22Rv1 (cell line): ENCODE data around the gene CBS.
"Not testable (repeated sequence)": the region's sequence is repeated elsewhere in the genome, so short reads cannot be mapped to it uniquely, and the experiment has no call there.

Experiments used
- ZFX ChIP-seq: fragments of 450-650 bp; IDR thresholded peaks from 2 replicates; pipeline ENCODE4 v1.6.1; 2017; ENCODE audit warnings: antibody characterized with exemption, borderline replicate concordance
- TF ChIP-seq, protein P1 (sequence below): fragments of 450-650 bp; IDR thresholded peaks from 2 replicates; pipeline ENCODE4 v1.5.1; 2017; ENCODE audit warnings: mild to moderate bottlenecking

DNA sequence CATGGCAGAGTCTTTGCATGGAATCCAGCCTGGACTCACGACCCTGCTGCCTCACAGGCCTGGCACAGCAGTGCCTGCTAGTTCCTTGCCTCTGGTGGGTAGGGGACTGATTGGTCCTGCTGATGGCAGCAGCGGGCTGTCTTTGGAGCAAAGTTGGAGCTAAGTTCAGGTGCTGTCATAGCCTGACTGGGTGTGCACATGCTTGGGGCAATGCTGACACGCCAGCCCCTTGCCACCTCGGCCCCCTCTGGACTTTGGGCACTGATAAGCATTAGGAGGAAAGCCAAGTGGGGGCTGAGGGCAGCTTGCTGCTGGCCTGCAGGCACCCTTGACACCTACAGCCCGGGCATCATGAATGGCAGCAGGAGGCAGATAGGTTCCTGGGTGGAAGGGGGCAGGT is 33.5 kb downstream of the CBS start:
- TF ChIP-seq, protein P1, sequence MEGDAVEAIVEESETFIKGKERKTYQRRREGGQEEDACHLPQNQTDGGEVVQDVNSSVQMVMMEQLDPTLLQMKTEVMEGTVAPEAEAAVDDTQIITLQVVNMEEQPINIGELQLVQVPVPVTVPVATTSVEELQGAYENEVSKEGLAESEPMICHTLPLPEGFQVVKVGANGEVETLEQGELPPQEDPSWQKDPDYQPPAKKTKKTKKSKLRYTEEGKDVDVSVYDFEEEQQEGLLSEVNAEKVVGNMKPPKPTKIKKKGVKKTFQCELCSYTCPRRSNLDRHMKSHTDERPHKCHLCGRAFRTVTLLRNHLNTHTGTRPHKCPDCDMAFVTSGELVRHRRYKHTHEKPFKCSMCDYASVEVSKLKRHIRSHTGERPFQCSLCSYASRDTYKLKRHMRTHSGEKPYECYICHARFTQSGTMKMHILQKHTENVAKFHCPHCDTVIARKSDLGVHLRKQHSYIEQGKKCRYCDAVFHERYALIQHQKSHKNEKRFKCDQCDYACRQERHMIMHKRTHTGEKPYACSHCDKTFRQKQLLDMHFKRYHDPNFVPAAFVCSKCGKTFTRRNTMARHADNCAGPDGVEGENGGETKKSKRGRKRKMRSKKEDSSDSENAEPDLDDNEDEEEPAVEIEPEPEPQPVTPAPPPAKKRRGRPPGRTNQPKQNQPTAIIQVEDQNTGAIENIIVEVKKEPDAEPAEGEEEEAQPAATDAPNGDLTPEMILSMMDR: not testable (repeated sequence)
- not testable (repeated sequence) for TF ChIP-seq ZFX
